Endometrial microvascular endothelial cells (primary cell): ENCODE data around the gene KIDINS220. TPM values are rescaled to one million over a fixed set of nuclear protein-coding genes. Genes with fewer than 3 reads are reported as not detected.

Experiments used
- in situ Hi-C: cut with HindIII; loops from 2 replicates; pipeline ENCODE4 v1.10.0; 2017; ENCODE audit warnings: low sequenced_read_pairs, low pct_unique_long_range_greater_than_20kb; ENCODE audit errors: inconsistent ontology term
- total RNA-seq: library from RNA; depleted of rRNA; stranded (reverse); fragments of >200 nt; gene quantifications from one replicate; pipeline ENCODE4 v1.2.3, GENCODE V29; 2015; ENCODE audit errors: inconsistent ontology term

The KIDINS220 gene
- total RNA-seq, 1 donor from 2014 or later, result 27.0 TPM

DNA sequence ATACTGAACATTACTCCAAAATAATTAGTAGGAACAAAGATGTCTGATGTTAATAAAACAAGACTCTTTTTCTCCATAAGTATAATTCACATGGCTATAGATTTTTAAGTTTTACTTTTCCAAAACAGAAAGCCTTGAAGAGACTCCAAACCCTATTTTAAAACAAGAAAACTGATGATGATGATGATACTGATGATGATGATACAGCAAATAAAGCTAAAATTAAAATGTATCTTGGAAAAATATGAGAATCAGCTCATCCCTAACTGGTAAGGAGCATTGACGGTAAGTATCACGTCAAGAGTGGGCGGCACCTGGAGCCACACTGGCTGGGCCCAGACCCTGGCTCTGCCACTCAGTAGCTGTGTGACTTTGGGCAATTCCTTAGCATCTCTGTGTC, 116.0 kb downstream of the KIDINS220 start:
- in situ Hi-C loops, result no loop called here

DNA sequence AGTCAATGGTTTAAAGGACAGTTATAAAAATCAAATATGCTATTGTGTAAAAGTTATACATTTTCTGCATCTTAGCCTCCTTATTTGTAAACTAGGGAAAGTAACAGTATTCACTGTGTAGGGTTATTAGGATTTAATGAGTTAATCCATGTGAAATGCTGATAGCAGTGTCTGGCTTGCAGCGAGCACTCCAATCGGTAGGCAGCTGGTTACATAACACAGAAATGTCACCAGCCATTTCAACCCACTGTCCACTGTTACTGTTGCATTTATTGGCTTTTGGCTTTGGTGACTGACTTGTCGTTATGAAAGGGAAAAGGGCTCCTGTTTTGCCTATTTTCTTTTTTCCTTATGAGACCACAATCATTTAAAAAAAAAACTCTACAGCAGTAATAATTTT, 116.7 kb downstream of the KIDINS220 start:
- in situ Hi-C loops, result no loop called here

DNA sequence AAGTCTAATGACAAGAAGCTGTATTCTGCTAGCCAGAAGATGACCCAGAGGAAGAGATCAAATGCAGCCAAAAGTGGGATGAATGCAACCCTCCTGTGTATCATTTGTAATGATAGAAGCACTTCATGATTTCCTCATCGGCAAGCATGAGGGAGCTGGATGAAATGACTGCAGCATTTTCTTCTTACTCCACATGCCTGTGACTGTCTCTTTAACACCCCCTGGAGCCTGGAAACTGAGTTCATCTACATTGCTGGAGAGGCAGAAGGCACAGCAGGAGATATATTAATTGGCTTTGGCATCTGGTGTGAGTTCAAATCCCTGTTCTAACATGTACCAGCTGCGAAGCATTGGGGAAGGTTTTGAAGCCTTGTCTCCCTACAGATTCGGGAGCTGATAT, 117.9 kb downstream of the KIDINS220 start:
- in situ Hi-C loops, result no loop called here

DNA sequence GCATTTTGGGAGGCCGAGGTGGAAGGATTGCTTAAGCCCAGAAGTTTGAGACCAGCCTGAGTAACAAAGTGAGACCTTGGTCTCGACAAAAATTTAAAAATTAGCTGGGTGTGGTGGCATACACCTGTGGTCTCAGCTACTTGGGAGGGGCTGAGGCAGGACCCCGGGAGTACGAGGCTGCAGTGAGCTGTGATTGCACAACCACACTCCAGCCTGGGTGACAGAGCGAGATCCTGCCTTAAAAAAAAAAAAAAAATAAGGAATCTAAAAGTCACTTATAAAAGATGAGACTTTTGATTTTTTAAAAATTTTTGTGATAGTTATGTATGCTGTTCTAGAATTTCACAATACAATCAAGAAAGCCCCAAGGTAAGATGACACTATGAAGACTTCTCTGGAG, 122.4 kb downstream of the KIDINS220 start:
- in situ Hi-C loops, result no loop called here

DNA sequence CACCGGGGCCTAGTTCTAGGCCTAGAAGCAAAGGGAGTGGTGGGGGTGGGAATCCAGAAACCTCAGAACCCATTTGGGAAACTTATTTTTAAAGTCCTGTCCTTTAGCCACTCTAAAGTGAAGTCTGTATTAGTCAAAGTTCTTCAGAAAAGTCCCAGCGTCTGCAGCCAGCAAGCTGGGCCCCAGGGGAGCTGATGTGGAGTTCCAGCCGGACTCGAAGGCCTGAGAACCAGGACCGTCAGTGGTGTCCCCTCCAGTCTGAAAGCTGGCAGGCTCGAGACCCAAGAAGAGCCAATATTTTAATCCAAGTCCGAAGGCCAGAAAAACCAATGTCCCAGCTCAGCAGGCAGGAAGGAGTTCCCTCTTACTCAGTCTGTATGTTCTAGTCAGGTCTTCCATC, 123.1 kb downstream of the KIDINS220 start:
- in situ Hi-C loops, result no loop called here

DNA sequence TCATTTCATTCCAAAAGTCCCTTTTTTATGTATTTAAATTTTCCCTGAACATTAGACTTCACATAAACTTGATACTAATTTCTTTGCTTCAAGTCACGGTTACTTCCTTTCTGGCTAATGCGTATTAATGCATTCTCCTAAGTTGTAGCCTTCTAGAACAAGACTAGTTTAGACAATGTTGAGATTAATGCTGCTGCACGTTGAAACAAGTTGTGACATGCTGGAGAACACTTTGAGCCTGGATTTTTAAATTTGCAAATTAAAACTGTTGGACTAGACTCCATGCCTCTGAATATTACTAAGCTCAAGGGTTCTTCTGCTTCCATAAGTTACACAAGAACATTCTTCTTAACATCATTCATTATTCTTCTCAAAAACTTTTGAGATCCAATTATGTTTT, 126.5 kb downstream of the KIDINS220 start:
- in situ Hi-C loops, result no loop called here

DNA sequence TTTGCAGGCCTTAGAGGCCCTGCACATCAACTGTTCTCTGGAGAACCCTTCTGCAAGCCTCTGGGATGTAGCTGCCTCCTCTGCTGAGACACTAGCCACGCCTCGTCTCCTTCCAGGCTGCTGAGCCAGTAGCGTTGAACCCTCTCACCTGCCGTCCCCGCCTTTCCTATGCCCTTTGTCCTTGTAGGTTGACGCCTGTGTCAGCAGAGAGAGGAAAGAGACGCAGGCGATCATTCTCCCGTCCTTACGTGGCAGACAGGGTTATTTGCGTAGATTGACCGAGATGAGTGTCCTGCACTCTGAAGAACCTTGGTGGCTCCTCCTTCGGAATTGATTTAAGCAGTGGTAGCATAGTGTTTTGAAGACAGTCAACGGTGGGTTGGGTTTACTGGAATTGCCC, 127.8 kb downstream of the KIDINS220 start:
- in situ Hi-C loops, result no loop called here

DNA sequence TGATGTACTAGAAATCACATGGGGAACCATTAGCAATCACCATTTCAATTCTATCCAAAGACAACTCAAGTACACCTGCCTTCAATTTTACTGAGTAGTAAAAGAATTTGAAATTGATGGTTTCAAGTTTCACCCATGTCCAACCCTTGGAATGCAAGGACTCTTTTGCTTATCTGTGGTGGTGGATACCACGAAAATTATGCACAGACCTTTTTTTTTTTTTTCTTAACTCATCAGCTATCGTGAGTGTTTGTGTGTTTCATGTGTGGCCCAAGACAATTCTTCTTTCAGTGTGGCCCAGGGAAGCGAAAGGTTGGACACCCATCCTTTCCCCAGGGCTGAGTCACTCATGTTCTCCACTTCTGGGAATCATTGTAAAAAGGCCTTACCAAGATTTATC, 132.5 kb downstream of the KIDINS220 start:
- in situ Hi-C loops, result no loop called here

DNA sequence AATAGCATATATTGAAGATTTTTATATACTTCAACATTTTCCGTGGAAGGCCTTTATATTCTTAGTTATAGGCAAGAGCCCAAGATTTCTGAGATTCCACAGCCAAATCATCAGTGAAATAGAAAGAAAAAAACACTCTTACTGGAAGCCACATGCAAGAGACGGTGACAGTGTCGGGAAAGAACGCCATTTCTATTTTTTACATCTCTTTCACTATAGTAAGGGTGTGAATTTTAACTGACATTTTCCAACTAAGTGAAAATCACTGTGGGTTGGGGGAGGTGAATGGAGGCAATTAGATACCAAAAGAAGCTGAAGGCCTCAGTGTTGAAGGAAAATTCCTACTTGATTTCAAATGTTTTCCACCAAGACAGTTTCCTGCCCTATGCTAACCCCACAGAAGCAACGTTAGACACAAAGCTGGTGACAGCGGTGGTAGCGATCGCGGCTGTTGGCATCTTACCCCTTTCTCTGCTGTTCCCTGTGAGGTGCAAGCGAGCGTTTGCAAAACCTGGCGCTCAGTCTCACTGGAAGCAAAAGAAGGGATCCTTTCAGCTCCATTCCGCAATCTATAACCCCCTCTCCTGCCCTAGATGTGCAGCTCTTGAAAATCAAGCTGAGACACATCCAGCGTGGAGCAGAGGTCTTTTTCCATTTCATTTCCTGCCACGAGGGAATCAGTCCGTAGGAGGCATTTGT, 135.6 kb downstream of the KIDINS220 start:
- in situ Hi-C loops, result no loop called here

DNA sequence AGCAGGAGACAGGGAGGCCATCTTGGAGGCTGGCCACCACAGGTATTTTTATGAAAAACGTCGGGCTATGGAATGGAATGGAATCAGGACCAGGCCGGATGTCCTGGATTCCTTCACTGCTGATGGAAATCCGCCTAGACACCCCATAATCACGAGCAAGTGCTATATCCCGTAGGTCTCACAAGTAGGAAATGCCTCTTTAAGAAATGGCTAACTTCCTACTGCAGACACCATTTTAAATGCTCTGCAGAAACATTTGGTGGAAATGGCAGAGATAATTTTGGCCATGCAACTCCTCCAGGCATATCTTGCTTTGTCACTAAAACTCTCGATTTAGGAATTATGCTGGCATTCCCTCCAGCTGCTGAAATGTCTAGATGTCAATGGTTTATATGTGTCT, 137.6 kb downstream of the KIDINS220 start:
- in situ Hi-C loops, result no loop called here

DNA sequence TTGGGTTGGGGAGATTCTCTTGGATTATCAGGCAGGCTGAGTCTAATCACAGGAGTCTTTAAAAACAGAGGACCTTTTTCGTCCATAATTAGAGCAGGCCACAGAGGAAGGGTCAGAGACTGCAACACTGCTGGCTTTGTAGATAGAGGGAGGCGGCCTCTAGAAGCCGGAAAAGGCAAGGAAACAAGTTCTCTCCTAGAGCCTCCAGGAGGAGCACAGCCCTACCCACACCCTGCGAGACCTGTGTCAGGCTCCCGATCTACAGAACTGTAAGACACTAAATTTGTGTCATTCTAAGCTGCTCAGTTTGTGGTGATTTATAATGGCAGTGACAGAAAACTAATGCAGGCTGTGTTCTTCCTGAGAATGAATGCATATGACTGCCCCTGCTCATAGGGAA, 140.2 kb downstream of the KIDINS220 start:
- in situ Hi-C loops, result no loop called here

DNA sequence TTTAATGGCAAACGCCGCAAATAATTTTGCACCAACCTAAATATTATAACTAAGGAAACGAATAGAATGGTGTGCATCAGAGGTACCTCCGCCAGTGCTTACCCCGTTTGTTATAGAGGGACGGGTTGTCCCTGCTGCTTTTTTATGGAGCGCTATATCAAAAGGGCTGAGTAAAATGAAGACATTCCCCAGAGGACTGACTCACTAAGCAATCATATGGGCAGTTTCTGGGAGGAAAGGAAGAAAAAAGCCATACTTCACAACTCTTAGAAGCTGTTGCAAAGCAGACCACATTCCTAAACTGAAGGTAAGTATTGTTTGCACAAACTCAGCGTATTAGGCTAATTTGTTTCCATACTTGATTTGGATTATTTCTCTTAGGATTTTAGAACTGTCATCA, 142.7 kb downstream of the KIDINS220 start:
- in situ Hi-C loops, result no loop called here

DNA sequence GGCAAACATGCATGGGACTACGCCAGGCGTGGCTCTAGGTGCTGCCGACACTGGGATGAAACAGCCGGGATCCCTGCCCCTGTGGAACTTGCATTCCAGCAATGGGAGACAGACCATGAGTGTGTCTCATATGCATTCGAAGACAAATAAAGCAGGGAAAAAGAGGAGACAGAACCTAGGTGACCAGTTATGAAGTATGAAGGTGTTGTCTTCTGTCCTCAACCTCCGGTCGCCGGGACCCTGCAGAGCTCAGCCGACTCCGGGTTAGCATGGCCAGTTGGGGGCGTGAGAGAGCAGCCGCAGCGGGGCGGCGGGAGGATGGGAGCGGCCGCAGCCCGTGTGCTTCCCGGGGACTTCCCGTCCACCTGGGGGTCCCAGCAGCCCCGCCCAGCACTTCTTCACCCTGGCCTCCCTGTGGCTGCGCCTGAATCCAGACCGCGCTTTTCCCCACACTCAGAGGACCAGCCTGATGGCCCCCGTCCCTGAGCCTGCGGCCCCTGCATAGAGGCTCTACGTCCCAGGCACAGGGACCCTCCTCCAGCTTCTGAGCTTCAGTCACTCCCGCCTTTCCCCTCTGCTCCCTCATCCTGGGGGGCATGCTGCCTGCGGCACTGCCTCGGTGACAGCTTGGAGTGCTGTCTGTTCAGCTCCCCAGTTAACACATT, 144.1 kb downstream of the KIDINS220 start:
- in situ Hi-C loops, result no loop called here

DNA sequence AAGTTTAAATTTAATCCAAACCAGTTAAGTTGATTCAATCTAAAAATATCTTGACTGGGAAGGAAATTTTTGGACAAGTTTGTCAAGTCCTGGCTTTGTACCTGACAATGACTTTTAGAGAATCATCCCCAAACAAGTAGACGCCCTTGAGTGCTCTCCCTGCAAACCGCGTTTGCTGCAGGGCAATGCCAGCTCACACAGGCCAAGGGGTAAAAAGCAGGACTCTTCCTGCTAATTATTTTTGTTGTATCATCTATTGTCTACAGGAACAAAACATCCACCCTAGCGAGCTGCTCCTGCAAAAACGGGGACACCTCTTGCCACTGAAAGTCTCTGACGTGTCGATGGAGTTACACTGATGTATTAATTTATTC, 144.6 kb downstream of the KIDINS220 start:
- in situ Hi-C loops, result no loop called here

DNA sequence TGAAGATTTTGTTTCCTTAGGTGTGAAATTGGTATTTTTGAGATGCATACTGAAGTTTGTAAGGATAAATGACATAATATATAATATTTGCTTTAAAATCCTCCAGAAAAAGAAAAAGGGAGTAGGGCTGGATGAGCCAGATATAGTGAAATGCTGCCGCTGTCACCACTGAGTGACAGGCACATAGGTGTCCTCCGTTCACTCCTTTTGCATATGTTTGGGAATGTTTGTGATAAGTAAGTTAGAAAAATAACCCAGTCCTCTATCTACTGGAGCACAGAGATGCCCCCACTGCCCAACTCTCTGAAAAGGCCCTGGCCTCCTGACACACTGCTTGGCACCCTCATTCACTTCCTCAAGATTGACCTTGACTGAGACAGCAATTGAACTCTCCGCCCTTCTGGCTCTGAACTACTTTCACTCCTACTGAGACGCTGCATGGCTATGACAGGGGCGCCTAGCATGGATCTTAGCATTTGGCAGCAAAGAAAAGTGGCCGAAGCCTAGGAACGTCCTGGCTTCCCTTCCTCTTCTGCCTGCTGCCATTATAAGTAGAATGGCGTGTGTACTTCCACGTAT, 145.5 kb downstream of the KIDINS220 start:
- in situ Hi-C loops, result no loop called here

DNA sequence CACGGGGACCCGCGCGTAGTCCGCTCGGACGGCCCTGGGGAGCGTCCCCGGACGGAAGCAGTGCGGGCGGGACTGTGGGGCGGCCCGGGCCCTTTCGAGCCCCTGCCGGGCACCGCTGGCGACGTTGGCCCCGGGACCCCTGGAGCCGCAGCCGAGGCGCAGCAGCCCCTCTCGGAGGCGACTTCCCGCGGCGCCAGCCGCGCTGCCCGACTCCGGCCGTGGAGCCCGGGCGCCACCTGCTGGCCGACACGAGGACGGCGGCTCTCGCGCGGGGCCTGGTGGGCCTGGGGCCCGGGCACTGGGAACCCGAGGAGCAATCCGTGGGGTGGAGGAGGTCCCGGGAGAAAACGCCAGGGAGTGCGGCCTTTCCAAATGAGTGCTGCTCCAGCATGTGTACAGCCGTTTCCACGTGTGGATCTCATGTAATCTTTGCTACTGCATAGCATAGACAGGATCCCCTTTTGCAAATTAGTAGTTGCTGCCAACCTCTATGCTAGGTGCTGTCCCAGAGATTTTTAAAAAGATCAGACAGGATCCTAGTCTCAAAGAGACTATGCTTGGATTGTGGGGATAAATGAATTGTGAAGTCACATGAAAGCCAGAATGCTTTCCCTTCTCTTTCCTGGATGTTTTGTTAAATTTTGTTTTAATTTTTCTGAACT, 151.6 kb downstream of the KIDINS220 start:
- in situ Hi-C loops, result no loop called here

DNA sequence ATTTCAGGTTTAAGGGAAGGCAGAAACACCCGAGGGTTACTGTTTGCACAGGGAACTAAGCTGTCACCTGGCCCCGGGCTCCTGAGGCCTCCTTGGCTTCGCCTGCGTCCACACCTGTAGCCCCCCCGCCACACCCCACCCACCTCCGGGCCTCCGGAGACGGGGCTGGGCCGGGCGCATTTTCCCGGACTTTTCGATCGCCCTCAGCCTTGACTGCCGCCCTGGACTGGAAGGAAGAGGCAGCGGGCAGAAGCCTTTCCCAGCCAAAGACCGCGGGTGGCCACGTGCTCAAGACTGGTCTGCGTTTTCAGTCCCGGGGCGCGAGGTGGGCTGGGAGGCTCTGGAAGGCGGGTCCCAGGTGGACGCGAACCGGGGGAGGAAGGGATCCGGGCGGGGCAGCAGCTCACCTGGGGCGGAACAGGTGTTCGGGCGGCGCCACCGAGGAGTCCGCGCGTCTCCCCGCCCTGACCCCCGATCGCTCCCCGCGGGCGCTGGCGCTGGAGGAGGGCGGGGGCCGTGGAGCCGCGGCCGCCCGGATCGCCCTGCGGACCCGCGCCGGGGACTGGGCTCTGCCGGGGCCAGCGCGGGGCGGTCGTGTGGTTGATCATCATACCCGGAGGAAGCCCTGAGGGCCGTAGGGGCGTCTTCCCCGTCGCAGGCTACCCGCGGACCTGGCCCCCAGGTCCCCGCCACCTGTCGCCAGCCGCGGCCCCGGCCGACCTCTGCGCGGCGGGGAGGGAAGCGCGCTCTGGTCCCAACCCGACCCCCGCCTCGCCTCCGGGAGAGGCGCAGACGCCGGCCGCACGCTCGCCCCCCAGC, 152.3 kb downstream of the KIDINS220 start:
- in situ Hi-C loops, result no loop called here

DNA sequence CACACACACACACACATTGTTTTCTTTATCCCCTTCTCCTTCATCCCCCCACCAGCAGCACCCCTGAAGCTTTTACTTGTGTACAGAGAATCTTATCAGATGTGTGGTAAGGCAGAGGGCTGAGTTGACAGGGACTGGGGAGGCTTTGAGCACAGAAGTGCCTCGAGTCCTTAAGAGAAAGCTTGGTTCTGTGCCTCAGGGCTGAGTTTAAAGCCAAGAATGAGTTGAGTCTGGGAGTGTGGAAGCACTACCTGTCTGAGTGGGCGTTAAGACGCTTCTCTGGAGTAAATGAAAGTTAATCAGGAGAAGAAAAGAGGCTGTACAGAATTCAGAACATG, 152.9 kb downstream of the KIDINS220 start:
- in situ Hi-C loops, result no loop called here
